Suprapubic skin (tissue), 4 donors: ENCODE results near the gene OR2W1.

ENCODE experiments used
- EP300 ChIP-seq: sonication (generic); formaldehyde crosslinking; IDR thresholded peaks from one replicate; pipeline ENCODE4 v1.6.1; 2017; ENCODE audit warnings: antibody characterized with exemption
- POLR2AphosphoS5 ChIP-seq, 3 donors: sonication (generic); formaldehyde crosslinking; IDR thresholded peaks; one replicate each; pipeline ENCODE4 v1.6.1; 2017; ENCODE audit warnings: antibody characterized with exemption in 3 of 3
- TF ChIP-seq, protein P1 (sequence below), 2 donors: fragments of 200-600 bp in 1 of 2; fragments of 450-650 bp in 1 of 2; sonication (generic) in 1 of 2; IDR thresholded peaks; one replicate each; pipeline ENCODE4 v1.5.1; 2016 to 2019; ENCODE audit warnings: antibody characterized with exemption in 2 of 2, mild to moderate bottlenecking in 1 of 2, moderate library complexity in 1 of 2

DNA sequence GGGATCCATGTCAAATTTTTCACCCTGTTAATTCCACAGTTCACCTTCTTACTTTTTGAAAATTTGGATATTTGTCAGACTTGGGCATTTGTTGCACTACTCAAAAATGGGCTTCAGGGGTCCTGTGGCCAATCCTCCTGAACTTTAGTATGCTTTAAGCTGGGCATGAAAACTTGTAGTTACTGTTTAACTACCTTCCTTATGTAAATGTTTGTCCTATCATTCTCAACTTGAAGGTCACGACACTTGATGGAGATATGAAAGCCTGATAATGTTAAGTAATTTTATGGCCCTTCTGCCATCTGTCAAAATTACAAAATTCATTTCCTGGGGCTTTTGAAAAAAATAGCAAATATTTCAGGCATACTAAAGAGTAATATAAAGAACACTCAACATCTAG is 35.6 kb downstream of the OR2W1 start:
- no peak for TF ChIP-seq EP300
- TF ChIP-seq, protein P1, sequence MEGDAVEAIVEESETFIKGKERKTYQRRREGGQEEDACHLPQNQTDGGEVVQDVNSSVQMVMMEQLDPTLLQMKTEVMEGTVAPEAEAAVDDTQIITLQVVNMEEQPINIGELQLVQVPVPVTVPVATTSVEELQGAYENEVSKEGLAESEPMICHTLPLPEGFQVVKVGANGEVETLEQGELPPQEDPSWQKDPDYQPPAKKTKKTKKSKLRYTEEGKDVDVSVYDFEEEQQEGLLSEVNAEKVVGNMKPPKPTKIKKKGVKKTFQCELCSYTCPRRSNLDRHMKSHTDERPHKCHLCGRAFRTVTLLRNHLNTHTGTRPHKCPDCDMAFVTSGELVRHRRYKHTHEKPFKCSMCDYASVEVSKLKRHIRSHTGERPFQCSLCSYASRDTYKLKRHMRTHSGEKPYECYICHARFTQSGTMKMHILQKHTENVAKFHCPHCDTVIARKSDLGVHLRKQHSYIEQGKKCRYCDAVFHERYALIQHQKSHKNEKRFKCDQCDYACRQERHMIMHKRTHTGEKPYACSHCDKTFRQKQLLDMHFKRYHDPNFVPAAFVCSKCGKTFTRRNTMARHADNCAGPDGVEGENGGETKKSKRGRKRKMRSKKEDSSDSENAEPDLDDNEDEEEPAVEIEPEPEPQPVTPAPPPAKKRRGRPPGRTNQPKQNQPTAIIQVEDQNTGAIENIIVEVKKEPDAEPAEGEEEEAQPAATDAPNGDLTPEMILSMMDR (IDR thresholded peaks at IDR 0.05), result no peak
- TF ChIP-seq POLR2AphosphoS5 (IDR thresholded peaks at IDR 0.05), result no peak
